ENCODE data around the gene SPTBN4.

The SPTBN4 gene

DNA sequence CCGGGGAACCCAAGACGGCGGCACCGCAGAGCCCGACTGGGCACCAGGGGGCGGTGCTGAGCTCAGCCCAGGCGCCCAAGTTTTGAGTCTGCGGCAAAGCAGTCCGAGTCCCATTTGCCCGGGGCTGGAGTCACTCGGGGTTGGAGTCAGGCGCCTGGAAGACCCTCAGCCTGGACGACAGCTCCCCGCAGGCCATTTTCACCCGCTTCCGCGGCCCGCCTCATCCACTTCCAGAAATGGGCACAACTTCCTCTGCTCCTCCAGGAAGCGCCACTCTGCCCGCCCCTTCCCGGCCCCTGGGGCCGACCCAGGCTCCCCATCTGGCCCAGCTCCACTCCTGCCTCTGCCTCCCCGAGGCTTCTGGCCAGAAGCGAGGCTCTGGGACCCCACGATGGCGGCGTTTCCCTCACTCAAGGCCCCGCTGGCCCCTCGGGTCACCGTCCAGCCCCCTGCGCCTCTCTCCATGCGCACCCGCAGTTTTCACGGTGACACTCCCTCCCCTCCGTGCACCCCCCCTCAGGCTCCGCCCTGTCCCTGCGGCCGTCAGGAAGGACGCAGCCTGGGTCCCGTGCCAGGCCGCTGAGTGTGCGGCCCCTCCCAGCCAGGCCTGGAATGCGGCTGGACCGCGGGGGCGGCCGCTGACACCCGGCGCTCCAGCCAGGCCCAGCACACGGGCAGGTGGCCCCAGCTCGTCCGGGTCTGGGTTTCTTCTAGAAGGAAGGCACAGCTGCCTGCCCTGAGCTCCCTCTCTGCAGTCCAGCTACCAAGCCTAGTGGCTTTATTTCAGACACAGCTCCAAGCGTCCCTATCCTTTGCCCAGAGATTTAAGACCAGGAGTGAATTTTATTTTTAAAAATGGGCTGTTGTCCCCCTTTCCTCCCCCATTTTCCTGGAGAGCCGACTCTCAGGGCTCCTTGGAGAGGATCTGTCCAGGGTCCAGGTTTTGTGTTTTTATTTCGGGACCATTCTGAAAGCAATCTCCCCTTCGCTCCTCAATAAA lies 45.7 kb upstream of the SPTBN4 start:
- Histone ChIP-seq H3K9me2 (replicated peaks; ENCODE audit: insufficient read depth, low read length) (no peaks in the 10 kb centered on the region), H3K27ac (ENCODE audit: low read length) (peak overlapping the region; percentile 80), H3K36me3 (replicated peaks; ENCODE audit: insufficient read depth, low read length) (no peaks in the 10 kb centered on the region), H3K27me3 (replicated peaks; ENCODE audit: insufficient read depth, low read length) (no peaks in the 10 kb centered on the region; the same call in 1 of the 2 replicates), H2AFZ (ENCODE audit: low read length) (peak overlapping the region; percentile 88), H3K9me3 (replicated peaks; ENCODE audit: insufficient read depth, low read length) (no peaks in the 10 kb centered on the region), H3K4me3 (ENCODE audit: low read length) (peak overlapping the region; percentile 79), H3K9ac (ENCODE audit: low read length) (peak overlapping the region; percentile 78), H3K4me1 (ENCODE audit: low read length) (peaks cover 7% of the 10 kb centered on the region), H3K4me2 (ENCODE audit: low read depth, low read length) (peak overlapping the region; percentile 95), H3F3A (ENCODE audit: insufficient read depth, low read length) (peaks cover 5% of the 10 kb centered on the region), H3K79me2 (ENCODE audit: low read length) (peaks cover 4% of the 10 kb centered on the region), H4K20me1 (ENCODE audit: insufficient read depth, low read length) (no peaks in the 10 kb centered on the region)
- TF ChIP-seq, protein P1, sequence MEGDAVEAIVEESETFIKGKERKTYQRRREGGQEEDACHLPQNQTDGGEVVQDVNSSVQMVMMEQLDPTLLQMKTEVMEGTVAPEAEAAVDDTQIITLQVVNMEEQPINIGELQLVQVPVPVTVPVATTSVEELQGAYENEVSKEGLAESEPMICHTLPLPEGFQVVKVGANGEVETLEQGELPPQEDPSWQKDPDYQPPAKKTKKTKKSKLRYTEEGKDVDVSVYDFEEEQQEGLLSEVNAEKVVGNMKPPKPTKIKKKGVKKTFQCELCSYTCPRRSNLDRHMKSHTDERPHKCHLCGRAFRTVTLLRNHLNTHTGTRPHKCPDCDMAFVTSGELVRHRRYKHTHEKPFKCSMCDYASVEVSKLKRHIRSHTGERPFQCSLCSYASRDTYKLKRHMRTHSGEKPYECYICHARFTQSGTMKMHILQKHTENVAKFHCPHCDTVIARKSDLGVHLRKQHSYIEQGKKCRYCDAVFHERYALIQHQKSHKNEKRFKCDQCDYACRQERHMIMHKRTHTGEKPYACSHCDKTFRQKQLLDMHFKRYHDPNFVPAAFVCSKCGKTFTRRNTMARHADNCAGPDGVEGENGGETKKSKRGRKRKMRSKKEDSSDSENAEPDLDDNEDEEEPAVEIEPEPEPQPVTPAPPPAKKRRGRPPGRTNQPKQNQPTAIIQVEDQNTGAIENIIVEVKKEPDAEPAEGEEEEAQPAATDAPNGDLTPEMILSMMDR (IDR thresholded peaks at IDR 0.05; ENCODE audit: low read length) = peak; percentile 92
- TF ChIP-seq EZH2 (optimal IDR thresholded peaks at IDR 0.05; ENCODE audit: low read depth, low read length) = no peak
- peak; percentile 83 for DNase-seq

DNA sequence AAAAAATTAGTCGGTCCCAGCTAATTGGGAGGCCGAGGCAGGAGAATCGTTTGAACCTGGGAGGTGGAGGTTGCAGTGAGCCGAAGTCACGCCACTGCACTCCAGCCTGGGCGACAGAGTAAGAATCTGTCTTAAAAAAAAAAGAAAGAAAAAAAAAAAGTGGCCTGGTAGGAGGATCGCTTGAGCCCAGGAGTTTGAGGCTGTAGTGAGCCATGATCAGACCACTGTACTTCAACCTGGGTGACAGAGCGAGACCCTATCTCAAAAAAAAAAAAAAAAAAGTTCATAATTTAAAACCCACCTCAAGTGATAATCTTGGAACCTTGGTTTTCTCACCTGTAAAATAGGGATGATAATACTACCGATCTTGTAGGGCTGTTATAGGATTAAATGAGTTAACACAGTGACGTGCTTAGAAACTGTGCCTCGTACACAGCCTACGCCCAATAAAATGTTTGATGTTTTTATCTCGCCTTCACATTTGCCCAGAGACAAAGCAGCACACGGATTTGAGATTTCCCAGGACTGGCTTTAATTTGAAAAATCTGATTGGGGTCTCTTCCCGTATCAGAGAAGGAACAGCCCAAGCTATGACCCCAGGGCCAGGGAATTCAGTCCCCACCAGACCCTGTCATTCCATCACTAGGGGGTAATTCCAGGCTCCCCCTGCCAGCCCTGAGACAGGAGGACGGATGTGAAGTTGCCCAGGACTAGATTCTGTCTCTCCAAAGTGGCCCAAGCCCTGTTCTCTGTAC lies 44.6 kb upstream of the SPTBN4 start:
- H3K36me3 ChIP-seq (replicated peaks; ENCODE audit: insufficient read depth, low read length) = no peaks in the 10 kb centered on the region
- H3K9me3 ChIP-seq (replicated peaks; ENCODE audit: insufficient read depth, low read length) = no peaks in the 10 kb centered on the region
- peaks cover 7% of the 10 kb centered on the region for H3K4me1 ChIP-seq (ENCODE audit: low read length)
- H3K4me3 ChIP-seq (ENCODE audit: low read length) = no peak overlapping the region
- DNase-seq = no peak
- peaks cover 4% of the 10 kb centered on the region for H3K79me2 ChIP-seq (ENCODE audit: low read length)
- H3K9ac ChIP-seq (ENCODE audit: low read length) = no peak overlapping the region
- H3K27me3 ChIP-seq (replicated peaks; ENCODE audit: insufficient read depth, low read length) = no peaks in the 10 kb centered on the region; the same call in 1 of the 2 replicates
- H3K27ac ChIP-seq (ENCODE audit: low read length) = no peak overlapping the region
- H3K4me2 ChIP-seq (ENCODE audit: low read depth, low read length) = peak overlapping the region; percentile 95; the same call in 1 of the 2 replicates
- H2AFZ ChIP-seq (ENCODE audit: low read length) = no peak overlapping the region
- H3F3A ChIP-seq (ENCODE audit: insufficient read depth, low read length) = peaks cover 5% of the 10 kb centered on the region
- no peaks in the 10 kb centered on the region for H4K20me1 ChIP-seq (ENCODE audit: insufficient read depth, low read length)
- TF ChIP-seq, protein P1 (IDR thresholded peaks at IDR 0.05; ENCODE audit: low read length) = no peak
- TF ChIP-seq EZH2 (optimal IDR thresholded peaks at IDR 0.05; ENCODE audit: low read depth, low read length) (no peak), EZH2phosphoT487 (IDR thresholded peaks at IDR 0.05; ENCODE audit: low read length) (no peak)
- H3K9me2 ChIP-seq (replicated peaks; ENCODE audit: insufficient read depth, low read length) = no peaks in the 10 kb centered on the region

DNA sequence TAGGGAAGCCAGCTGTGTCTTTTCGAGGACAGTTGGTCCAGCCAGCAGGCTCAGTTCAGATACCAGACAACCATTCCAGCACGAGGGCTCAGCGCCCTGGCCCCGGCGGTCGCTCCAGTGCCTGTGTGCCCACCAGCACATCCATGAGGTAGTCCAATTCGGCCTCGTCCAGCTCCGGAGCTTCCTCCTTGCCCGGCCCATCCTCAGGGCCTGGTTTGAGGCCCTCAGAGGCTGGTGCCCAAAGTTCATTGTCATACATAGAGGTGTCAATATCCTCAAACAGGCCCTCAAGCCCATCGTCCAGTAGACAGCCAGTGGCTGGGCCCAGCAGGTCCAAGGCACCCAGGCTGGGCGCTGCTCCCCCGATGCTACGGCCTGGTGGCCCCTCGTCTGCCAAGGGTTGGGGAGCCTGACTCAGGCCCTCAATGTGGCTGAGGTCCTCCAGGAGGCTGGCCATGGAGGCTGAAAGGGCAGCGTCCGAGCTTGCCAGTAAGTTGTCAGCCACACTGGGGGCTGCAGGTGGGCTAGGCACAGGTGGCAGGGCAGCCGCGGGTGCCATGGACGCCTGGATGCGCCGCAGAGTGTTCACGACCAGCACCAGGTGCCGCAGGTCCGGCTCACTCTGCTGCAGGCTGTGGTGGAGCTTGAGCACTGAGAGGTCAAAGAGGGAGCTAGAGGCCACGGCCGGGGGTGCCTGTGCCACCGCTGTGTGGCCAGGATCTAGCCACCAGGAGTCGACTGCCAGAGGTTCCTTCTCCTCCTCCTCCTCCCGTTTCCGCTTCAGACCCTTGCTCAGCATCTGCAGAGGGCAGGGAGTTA lies 43.8 kb upstream of the SPTBN4 start:
- Histone ChIP-seq H3K9me3 (replicated peaks; ENCODE audit: insufficient read depth, low read length) (no peaks in the 10 kb centered on the region), H3K4me2 (ENCODE audit: low read depth, low read length) (no peak overlapping the region), H3K79me2 (ENCODE audit: low read length) (peaks cover 4% of the 10 kb centered on the region), H3K9me2 (replicated peaks; ENCODE audit: insufficient read depth, low read length) (no peaks in the 10 kb centered on the region), H3K9ac (ENCODE audit: low read length) (no peak overlapping the region), H2AFZ (ENCODE audit: low read length) (no peak overlapping the region), H3K27ac (ENCODE audit: low read length) (no peak overlapping the region), H4K20me1 (ENCODE audit: insufficient read depth, low read length) (no peaks in the 10 kb centered on the region), H3K27me3 (replicated peaks; ENCODE audit: insufficient read depth, low read length) (no peaks in the 10 kb centered on the region; the same call in 1 of the 2 replicates), H3K36me3 (replicated peaks; ENCODE audit: insufficient read depth, low read length) (no peaks in the 10 kb centered on the region), H3K4me3 (ENCODE audit: low read length) (no peak overlapping the region), H3K4me1 (ENCODE audit: low read length) (peaks cover 7% of the 10 kb centered on the region), H3F3A (ENCODE audit: insufficient read depth, low read length) (peaks cover 5% of the 10 kb centered on the region)
- no peak for TF ChIP-seq EZH2phosphoT487 (IDR thresholded peaks at IDR 0.05; ENCODE audit: low read length)
- TF ChIP-seq, protein P1 (IDR thresholded peaks at IDR 0.05; ENCODE audit: low read length) = no peak
- DNase-seq = no peak

Measured in MM.1S (cell line).